GM19238 (cell line): ENCODE measurements around the gene CFC1.
"Not testable (repeated sequence)": the region's sequence is repeated elsewhere in the genome, so short reads cannot be mapped to it uniquely, and the experiment has no call there.

Experiments
- DNase-seq: peaks from one replicate; pipeline ENCODE4 v3.0.0; 2011; ENCODE audit warnings: low spot score; ENCODE audit not compliant: insufficient read length

The CFC1 gene

DNA sequence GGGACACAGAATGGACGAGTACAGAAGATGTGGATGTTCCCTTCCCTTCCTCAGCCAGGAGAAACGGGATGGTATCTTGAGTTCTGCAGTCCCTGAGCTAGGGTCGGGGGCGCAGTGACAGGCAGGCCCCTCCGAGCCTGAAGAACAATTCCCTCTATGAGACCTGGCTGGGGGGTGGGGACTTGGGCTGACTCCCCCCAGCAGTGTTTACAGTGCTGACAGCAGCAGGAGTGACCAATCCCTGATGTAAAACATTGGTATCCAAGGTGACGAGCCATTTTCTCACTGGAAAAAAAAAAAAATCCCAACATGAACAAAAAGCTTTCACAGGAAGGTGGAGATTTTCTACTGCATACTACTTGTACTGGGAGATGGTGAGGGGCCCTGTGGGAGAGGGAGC lies at the start of gene CFC1:
Gene CFC1 (minus strand): TSS at position 183 of the 400 bp plus-strand sequence. CDS start 288 bp downstream, outside the sequence.
- not testable (repeated sequence) for DNase-seq

DNA sequence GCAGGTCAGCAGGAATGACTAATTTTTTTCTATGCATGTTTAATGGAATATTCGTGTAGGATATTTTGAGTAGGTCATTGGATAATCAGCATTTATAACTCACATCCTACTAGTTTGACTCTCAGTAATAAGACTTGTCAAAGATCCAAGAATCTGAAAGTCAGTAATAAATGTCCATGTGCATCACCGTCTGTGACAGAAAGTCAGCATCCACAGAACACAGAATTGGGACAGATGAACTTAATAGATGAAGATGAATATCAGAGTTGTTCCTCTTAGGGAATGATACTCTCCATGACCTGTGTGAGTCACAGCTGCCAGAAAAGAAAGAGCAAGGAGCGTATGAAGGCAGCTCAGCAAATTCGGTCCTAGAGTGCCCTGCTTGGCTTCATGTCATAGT lies 42.3 kb upstream of the CFC1 start:
- not testable (repeated sequence) for DNase-seq

DNA sequence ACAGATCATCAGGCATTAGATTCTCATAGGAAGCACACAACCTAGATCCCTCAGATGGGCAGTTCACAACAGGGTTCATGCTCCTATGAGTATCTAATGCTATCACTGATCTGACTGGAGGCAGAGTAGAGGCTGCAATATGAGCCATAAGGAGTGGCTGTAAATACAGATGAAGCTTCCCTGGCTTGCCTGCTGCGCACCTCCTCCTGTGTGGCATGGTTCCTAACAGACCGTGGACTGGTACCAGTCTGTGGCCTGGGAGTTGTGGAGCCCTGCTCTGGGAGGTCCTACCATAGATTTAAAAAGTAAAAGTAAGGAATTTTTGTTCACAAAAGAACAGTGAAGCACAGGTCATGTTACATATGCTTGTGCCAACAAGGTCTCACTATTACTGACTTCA lies 39.6 kb upstream of the CFC1 start:
- DNase-seq, result not testable (repeated sequence)

DNA sequence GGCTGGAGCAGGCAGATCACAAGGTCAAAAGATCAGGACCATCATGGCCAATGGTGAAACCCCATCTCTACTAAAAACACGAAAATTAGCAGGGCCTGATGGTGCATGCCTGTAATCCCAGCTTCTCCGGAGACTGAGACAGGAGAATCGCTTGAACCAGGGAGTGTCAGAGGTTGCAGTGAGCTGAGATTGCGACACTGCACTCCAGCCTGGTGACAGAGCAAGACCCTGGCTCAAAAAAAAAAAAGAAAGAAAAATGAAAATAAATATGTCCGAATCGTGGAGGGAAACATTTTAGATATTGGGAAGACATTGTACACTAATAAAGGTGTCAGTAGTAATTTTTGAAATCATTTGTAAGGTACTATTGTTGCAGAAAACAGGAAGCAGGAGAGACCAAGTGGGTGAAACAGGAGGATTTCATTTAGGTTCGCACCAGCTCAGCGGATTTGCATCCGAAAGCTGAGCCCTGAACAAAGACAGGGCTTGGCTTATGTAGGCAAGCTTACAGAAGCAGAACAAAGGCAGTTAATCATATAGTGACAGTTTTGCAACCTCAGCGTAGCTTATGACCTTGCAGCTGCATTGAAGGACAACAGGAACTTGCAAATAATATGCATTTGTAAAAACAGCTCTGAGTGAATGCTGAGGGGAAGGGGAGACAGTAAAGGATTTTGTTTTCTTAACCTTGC lies 29.6 kb upstream of the CFC1 start:
- not testable (repeated sequence) for DNase-seq

DNA sequence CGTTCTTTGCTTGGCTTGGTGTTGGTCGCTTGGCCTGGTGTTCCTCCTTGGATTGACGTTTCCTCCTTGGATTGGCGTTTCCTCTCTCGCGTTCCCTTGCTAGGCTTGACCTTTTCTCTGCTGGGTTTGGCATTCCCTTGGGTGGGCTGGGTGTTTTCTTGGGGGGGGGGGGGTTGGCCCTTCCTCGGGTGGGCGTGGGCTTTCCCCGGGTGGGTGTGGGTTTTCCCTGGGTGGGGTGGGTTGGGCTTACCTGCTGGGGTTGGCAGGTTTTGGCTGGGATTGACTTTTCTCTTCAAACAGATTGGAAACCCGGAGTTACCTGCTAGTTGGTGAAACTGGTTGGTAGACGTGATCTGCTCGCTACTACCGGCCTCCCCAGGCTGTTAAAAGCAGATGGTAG lies 11.8 kb upstream of the CFC1 start, which contains the start of gene POTEJ:
Gene POTEJ (plus strand): TSS at position 301 of the 400 bp plus-strand sequence. CDS start 93 bp downstream, at position 394.
- DNase-seq, result not testable (repeated sequence)

DNA sequence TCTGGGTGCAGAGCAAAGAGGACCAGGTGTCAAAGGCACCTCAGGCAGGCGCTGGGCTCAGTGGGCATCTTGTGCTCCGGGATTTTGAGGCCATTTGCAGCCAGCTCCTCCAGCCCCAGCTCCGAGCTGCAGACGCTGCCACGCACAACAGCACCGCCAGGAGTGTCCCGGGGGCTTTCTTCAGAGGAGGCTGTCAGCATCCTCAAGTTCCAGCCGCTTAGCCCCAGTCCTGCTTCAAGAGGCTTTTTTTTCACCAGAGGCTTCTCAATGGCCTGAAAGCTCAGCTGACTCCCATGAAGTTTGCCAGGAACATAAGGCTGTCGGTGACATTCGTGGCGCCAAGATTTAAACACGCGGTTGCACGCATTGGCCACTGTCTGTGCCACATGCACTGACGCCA lies 11.1 kb upstream of the CFC1 start:
- not testable (repeated sequence) for DNase-seq

DNA sequence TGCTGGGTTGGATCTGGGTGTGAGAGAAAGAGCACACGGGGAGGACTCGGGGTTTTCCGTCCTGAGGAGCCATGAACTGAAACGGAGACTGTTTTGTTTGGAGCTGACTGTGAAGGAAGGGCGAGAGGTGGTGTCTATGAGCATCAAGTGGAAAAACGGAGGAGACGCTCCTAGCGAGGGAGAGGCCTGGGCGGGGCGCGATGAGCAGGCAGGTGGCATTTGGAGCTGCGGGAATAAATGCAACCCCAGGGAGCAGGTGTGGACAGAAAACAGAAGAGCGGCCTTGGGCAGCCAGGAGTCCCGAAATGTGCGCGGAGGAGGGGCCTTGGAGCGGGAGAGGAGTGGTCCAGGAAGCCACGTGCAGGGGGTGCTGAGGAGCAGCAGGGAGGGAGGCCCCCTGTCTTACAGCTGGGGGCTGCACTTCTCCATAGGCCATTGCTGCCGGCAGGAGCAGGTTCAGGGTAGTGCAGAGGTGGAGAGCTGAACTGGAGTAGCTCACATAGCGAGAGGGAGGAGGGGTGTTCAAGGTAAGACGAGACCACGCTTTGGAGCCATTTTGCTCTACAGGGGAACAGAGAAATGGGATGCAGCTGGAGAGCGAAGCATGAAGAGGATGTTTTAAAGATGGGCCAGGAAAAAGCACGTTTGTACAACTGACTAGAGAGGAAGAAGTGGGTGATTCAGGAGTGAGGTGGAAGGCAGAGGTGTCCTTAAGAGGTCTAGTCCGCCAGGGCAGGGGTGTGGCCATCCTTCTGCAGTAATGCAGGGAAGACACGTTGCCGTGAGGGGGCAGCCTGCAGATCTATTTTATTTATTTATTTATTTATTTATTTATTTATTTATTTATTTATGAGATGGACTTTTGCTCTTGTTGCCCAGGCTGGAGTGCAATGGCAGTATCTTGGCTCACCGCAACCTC lies 9.9 kb upstream of the CFC1 start:
- not testable (repeated sequence) for DNase-seq

DNA sequence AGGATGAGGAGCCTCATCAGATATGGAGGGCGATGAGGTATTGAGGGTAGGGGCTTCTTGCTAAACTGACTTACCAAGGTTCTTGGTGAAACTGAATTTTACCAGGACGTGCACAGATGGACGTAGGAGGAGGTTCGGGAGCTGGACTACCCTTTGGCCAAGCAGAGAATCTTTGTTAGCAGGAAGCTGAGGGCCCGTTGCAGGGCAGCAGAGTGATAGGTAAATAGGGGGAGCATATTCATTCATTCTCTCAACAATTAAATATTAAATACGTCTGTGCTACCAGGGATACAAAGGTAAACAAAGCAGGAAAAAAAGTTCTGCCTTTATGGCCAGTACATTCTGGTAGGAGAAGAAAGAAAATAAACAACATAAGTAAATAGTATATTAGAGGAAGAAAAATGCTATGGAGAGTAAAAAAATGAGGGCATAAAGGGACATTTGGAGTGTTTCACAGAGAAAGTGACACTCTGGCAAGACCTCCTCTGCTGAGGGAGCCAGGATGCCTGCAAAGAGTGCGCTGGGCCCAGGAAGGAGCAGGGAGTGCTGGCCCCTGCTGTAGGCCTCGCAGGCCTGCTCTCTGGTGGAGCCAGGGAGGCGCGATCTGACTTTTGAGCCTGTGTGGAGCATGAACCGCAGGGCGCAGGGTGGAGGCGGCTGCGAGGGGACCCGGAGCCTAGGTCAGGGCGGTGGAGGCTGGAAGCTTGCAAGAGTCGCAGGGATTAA lies 9.1 kb upstream of the CFC1 start:
- not testable (repeated sequence) for DNase-seq

DNA sequence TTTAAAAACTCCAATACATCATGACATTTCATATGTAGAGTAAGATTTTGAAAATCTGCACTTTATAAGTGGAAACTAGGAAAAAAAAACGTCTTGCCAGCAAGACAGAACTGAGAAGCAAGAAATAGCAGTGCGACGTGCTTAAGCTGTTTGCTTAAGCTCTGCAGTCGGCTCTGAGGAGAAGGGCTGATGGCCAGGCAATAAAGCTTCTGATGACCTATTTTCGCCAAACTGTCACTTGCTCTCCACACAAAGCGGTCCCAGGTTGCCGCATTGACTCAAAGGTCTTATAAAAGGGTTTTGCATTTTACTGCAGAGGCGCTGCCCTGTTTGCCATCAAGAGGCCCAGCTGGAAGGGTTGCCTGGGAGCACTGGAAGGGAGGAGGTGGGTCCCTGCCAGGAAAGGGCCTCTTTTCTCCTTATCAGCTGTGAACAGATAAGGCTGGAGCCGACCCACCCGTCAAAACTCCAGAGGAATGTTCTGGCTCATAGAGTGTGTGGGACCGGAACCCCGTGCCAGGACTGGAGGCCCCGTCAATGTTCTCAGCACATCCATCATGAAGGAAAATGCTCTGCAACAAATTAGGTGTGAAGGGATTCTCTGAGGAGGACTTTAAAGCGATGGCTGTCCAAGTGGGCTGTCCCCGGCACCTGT lies 2.4 kb upstream of the CFC1 start:
- DNase-seq, result not testable (repeated sequence)

DNA sequence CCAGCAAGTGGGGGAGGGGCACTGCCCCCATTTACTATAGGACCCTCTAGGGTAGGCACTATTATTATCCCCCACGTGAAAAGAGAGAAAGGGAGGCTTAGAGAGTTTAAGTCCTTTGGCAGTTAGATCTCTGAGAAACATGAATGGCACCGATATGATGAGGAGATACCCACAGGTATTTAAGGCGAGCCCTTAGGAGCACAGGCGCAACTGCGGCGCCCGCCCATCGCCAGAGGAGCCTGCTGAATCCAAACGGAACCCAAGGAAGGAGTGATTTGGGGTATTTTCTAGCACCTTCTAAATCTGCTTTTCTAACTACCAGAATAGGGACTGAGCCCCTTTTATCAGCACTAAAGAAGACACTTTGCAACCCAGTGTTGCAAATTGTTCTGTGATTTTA lies 551 bp upstream of the CFC1 start:
- DNase-seq, result not testable (repeated sequence)

DNA sequence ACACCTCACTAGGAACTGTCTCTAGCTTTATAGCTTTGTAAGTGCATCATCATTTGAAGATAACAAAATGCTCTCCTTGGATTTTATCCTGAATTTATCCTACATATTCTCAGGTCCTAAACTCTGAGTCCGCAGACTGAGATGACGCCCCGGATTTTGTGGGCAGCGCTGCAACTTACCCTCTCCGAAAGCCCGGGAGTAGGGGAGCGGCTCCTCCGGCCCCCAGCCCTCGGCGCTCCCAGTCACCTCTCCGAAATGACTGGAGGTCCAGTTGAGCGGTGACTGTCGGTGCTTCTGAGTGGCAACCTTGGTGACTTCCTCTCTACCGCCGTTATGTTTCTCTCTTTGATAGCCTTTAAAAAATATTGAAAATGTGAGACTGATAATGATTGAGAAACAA lies 912 bp downstream of the CFC1 start:
- DNase-seq, result not testable (repeated sequence)

DNA sequence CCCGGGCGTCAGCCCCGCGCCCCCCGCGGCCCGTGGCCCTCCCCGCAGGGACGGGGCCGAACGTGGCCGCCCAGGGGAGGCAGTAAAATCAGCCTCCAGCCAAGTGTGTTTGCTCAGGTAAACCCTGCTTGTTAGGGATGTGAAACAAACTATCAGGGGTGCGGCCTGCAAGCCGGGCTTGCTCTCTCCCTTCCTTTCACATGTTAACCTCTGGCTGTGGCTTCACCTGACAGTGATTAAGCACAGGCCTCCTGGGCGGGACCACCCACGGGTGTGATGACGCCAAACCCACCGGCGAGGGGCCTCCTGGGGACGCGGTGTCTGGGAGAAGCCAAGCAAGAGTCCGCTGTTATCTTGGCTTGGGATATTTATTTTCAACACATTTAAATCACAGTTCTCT lies 1.4 kb downstream of the CFC1 start:
- DNase-seq, result not testable (repeated sequence)

DNA sequence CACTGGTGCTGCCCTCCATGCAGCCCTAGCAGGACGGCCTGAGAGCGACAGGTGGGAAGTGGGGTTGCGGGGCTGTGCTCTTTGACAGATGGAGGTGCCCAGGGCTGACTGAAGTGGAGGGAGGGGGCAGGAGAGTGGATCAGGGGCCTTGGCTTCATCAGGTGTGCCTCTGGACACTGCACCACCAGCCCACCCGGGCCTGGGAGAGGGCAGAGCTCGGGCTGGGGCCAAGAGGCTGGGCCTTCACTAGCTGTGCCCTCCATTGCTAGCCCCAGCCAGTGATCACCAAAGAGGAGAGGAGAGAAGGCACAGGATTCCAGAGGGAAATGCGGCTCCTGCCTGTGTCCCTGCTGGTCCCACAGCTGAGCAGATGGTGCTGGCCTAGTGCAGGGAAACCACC lies 2.6 kb downstream of the CFC1 start:
- not testable (repeated sequence) for DNase-seq

DNA sequence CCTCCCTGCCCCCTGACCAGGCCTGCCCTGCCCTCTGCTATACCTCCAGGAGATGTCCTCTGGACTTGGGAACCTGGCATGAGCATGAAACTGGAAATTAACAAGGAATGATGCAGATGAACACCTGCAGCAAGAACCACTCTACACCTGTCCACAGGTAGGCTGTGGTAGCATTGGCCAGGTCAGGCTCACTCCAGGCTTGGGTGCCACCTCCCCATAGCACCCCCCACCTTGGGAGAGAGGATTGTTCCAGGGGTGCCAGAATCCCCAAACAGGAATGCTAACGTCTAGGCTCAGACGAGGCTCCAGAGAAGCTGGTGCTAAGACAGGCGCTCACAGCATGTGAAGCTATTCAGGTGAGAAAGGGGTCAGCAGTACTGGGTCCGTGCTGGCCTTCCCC lies 5.4 kb downstream of the CFC1 start:
- DNase-seq, result not testable (repeated sequence)

DNA sequence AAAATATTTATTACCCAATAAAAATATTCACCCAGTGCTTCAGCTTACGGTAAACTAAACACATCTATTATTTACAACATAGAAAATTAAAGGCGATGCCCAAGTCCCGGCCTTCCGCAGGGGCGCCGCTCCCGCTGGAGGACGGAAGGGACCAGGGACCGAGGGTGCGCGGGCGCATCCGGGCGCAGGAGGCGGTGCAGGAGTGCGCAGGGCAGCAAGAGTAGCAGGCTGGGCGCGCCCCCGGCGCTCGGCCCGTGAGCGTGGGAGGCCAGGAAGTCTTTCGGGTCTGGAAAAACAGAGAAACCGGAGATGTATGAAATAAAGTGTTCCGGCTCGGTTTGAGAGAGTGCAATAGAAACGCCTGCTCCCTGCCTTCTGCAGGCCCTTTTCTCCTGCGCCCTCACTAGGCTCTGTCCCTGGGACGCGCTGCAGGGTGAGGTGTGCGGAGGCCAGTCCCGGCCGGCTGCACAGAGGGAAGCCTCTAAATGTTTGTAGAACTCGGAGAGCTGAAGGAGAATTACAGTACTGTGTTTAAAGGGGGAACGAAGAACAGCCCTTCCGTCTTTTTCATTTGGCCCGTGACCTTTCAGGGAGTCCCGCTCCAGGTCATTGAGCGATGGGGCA lies 6.5 kb downstream of the CFC1 start:
- DNase-seq, result not testable (repeated sequence)

DNA sequence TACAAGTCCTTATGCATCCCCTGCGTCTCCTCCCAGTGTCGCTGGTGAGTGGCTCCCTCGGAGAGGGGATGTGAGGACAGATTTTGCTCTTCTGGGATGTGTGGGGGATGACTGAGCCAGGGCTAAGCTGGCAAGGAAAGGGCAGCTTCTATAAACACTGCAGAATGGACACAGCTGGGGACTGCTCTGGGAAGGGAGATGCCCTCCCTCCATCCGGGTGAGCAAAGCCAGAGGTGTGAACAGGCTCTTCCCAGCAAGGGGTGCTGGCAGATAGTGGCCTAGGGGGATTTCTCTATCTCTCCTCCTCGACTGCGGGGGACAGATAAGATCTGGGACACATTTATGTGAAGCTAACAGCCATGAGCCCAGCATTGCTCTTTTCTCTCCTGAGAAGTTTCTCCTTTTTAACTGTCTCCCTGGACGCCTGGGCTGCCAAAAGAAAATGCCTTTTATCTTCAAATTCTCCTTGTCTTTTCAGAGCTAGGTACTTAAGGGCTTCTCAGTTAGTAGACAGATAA lies 8.5 kb downstream of the CFC1 start:
- not testable (repeated sequence) for DNase-seq

DNA sequence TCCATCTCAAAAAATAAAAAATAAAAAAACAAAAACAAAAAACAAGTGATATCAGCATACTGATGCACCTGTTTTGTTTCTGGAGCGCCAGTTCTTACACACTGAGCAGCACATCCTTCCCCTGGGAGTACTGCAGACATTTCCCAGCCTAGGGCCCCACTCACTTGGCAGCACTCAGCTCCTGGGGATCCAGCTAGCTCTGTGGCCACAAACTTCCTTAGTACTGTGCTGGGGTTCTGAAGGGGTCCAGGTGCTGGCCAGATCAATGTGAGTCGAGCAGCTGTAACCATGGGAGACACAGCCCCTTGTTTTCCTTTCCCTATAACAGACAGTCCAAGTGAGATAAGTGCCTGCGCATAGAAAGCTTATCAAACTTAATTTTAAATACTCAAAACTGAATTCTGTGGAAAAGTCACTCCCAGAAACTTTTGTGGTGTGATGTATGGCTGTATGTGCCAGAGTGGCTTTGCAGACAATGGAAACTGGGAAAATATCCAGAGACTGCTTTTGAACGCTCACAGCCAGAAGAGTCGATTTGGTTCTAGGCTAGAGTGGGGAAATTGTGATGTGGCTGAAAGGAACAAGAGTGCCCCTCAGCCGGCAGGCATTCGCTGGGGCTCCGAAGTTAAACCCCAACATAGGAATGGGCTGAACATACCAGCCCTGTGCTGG lies 9.1 kb downstream of the CFC1 start:
- DNase-seq, result not testable (repeated sequence)

DNA sequence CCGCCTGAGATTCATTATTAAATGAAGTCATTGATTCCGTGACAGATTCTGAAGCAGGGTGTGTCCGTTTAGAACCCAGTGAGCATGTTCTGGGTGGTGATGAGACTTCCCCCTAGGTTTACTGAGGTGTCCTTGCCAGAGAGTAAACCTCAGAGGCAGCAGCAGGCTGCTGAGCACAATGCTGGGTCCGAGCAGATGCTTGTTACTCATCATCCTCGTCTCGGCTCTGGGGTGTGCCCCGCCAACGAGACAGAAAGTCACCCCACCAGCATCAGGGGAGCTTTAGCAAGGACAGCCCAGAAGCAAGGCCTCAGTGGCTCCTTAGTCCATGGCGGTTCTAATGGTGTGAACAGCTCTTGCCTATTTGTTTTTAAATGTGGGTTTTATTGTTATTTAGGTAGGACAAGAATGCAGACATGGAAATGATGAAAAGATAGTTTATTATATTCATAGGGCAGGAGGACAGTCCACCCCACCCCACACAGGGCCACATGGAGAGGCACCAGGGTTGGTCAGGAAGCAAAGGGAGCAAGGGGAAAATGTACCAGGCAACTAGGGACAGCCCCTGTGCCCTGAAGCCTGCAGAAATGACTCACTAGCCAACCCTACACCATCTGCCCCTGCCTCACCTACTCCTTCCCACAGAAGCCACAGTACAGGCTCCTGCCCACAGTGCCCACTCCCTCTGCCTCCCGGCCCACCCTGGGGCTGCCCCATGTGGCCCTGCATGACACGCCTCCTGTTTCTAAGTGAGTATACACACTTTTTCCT lies 10.5 kb downstream of the CFC1 start:
- not testable (repeated sequence) for DNase-seq

DNA sequence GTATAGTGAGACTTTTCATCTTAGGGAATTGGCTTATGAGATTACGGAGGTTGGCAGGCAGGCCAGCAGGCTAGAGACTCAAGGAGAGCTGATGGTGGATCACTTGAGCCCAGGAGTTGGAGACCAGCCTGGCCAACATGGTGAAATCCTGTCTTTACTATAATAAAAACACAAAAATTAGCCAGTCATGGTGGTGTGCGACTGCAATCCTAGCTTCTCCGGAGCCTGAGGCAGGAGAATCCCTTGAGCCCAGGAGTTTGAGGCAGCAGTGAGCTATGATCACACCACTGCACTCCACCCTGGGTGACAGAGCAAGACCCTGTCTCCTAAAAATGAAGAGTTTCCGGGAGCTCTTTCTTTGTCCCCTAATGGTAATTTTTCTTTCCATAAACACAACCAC lies 14.6 kb downstream of the CFC1 start:
- DNase-seq, result not testable (repeated sequence)
